GM19463 (cell line): ENCODE measurements around the gene PDE8A.

Source experiments
- ATAC-seq: cut with Tn5 transposase; IDR thresholded peaks from one replicate; pipeline ENCODE4 v1.9.1; 2021; ENCODE audit warnings: mild to moderate bottlenecking, moderate library complexity; ENCODE audit not compliant: unreplicated experiment

Gene PDE8A

GRCh38 chr15:84981711-84982300 is at the start of gene PDE8A:
Gene PDE8A (plus strand): TSS chr15:84981856. CDS start chr15:84982163, 307 bp downstream.
- peak; percentile 15 for ATAC-seq

DNA sequence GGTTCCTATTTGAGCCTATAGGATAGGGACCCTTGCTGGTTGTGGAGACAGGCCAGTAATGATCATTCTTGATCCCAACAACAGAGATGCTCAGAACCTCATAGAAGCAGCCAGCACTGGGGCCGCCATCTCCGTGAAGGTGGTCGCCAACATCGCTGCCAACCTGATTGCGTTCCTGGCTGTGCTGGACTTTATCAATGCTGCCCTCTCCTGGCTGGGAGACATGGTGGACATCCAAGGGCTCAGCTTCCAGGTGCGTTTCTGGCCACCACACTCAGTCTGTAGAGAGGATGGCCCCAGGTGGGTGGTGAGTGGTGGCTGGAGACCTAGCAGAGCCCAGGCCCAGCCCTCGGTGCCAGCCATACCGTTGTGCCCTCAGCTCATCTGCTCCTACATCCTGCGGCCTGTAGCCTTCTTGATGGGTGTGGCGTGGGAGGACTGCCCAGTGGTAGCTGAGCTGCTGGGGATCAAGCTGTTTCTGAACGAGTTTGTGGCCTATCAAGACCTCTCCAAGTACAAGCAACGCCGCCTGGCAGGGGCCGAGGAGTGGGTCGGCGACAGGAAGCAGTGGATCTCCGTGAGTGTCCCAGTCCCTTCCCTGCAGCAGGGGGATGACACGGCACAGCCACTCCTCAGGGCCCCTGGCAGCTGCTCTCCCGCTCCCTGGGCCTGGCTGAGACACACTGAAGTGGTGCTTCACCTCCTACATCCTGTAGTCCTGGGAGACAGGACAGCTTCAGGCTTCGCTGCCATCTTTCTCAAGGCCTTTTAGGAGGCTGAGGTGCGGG is 46.5 kb upstream of the PDE8A start:
- no peak for ATAC-seq

GRCh38 chr15:84937144-84937543 is 44.5 kb upstream of the PDE8A start:
- ATAC-seq: no peak

DNA sequence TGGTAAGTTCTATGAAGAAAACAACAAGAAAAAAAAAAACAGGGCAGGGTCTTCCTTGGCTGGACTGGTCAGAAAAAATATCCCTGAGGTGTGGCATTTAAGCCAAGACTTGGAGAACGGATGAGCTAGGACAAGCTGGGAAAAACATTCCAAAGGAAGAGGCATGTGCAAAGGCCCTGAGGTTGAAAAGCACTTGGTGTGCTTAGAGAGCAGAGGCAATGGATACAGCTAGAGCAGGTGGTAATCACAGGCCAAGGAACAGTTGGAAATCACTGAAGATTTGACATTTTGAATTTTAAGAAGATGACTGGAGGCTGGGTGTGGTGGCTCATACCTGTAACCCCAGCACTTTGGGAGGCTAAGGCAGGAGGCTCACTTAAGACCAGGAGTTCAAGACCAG is 42.9 kb upstream of the PDE8A start:
- no peak for ATAC-seq

GRCh38 chr15:84940399-84940798 is 41.3 kb upstream of the PDE8A start:
- ATAC-seq: no peak

GRCh38 chr15:84942456-84942855 is 39.2 kb upstream of the PDE8A start:
- ATAC-seq: no peak

GRCh38 chr15:84944311-84944710 is 37.3 kb upstream of the PDE8A start:
- ATAC-seq: no peak

DNA sequence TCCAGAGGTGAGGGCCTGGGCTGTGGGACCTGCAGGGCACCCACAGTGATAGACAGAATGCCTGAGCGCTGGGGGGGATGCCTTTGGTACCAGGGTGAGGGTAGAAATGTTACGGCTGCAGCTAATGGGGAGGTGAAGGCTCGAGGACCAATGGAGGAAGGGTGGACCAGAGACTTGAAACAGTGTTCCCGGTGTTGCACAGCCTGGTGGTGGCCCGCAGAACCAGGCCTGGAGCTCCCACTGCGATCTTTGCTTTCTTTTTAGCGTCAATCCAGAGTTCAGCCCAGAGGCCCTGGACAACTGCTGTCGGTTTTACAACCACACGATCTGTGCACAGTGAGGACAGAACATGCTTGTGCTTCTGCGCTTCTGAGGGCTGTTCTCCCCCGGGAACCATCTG is 36.8 kb upstream of the PDE8A start:
- no peak for ATAC-seq

GRCh38 chr15:84946772-84947489 is 34.7 kb upstream of the PDE8A start:
- ATAC-seq: no peak

- no peak for ATAC-seq
These were observed 33.5 kb upstream of the PDE8A start for GRCh38 chr15:84947947-84948830.

DNA sequence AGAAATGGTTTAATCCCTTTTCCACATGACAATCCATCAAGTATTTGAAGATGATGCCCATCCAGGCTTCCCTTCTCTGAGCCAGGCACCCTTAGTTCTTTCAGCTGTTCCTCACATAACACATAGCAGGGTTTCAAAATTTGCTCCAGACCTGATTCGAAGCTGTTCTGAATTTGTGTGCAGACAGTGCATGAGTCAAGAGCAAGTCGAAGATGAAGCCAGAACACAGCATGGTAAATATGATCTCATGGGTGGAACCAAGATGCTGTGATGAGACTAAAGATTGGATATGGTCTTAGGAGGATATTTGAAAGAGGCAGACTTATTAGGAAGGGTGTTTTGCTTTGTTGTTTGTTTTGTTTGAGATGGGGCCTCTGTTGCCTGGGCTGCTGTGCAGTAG is 32.6 kb upstream of the PDE8A start:
- no peak for ATAC-seq

DNA sequence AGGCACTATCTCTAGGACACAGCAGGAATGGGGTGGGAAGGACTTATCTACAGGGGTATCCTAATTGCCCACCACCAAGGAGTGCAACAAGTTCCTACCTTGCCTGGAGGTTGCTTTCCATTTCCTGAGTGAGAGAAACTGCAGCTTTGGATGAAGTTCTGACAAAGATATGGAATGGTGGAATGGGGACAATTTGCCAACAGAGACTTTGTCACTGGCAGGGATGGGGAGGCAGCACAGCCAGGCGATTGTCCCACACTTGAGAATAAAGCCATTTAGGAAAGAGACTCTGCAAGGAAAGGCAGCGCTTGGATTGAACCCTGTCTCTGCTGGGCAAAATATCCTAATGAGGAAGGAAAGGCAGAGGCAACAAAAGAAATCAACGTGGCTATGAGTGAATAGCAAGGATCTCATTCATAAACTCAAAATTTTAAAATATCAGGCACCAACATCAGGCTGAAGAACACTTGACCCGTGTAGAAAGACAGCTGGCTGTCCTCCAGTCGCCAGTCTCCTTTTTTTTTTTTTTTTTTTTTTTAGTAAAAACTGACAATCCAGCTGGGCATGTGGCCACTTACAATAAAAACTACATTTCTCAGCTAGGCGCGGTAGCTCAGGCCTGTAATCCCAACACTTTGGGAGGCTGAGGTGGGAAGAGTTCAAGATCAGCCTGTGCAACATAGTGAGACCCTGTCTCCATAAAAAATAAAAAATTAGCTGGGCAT is 31.6 kb upstream of the PDE8A start:
- ATAC-seq: no peak

GRCh38 chr15:84950570-84951111 is 31.0 kb upstream of the PDE8A start:
- no peak for ATAC-seq

GRCh38 chr15:84951736-84952135 is 29.9 kb upstream of the PDE8A start:
- no peak for ATAC-seq

DNA sequence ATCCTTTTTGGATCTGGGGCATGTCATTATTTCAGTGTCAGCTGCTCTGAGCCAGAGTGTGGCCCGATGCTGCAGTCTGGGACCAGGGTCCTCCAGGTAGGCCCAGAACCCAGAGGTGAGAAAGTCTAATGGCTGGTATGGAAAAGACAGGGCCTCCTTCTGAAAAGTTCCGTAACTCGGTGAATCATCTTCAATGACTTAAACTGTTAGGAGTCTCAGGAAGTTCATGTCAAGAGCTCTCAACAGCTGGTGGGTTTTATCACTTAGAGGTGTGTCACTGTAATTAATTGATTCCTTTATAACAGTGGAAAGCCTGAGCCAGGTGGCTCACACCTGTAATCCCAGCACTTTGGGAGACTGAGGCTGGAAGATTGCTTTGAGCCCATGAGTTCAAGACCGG is 28.5 kb upstream of the PDE8A start:
- no peak for ATAC-seq

- ATAC-seq: no peak
These were observed 27.9 kb upstream of the PDE8A start for GRCh38 chr15:84953726-84954125.

- no peak for ATAC-seq
These were observed 26.4 kb upstream of the PDE8A start for GRCh38 chr15:84955089-84955848.

- no peak for ATAC-seq
These were observed 25.5 kb upstream of the PDE8A start for GRCh38 chr15:84956199-84956598.

GRCh38 chr15:84960391-84961113 is 21.1 kb upstream of the PDE8A start:
- ATAC-seq: no peak
